K562 (cell line): ENCODE data around the gene SLIT2. TPM values are rescaled to one million over a fixed set of nuclear protein-coding genes. Genes with fewer than 3 reads are reported as not detected.

Source experiments
- ATAC-seq: fragments of 200-7000 bp; cut with Tn5 transposase; 3 replicates; pipeline ENCODE4 v1.9.1; 2020; ENCODE audit warnings: moderate library complexity
- BruUV-seq: library from RNA; stranded (reverse); fragments of 400-500 nt; replicated peaks from 2 replicates; lab custom pipeline; 2021; lab: Mats Ljungman, UMichigan
- CTCF ChIA-PET: fragments of 300-600 bp; formaldehyde crosslinking; extraction: SDS; loops from one replicate; lab custom pipeline; 2021; ENCODE audit warnings: low intra/inter-chr PET ratio; lab: Yijun Ruan, JAX
- POLR2A ChIA-PET: fragments of 300-600, 350-650 bp; sonication (Branson Sonifier 250); formaldehyde crosslinking; extraction: SDS; loops from one replicate; lab custom pipeline; 2021; ENCODE audit warnings: antibody characterized with exemption, inconsistent platforms; lab: Yijun Ruan, JAX
- DNase-seq, 4 experiments: peaks; one replicate each; pipeline versions ENCODE4 v3.0.0 to v3.0.0-alpha.2; 2011 to 2018; ENCODE audit warnings: low spot score in 3 of 4, mixed read lengths in 3 of 4; ENCODE audit errors: extremely low read depth in 1 of 4
- FAIRE-seq: peaks from 2 replicates; lab custom pipeline; 2011; peaks lifted over from hg19 to GRCh38; lab: Jason Lieb, UNC
- H2AFZ ChIP-seq: 2 replicates; pipeline ENCODE4 v1.6.0; 2011; ENCODE audit warnings: low read depth, low read length, control low read depth, inconsistent platforms
- H3K27ac ChIP-seq: fragments of 200-600 bp; 3 replicates; pipeline ENCODE4 v1.8.0; 2011; ENCODE audit warnings: low read depth, mild to moderate bottlenecking, control low read depth, inconsistent platforms, low read length, moderate library complexity, mixed read lengths; ENCODE audit errors: extremely low read depth
- H3K27me3 ChIP-seq, 2 experiments: fragments of 300-600 bp in 1 of 2; 2 replicates in 1 of 2; 3 replicates in 1 of 2; pipeline versions ENCODE4 v1.6.0 to v1.8.0; 2011; ENCODE audit warnings: inconsistent platforms in 2 of 2, low read length in 2 of 2, mild to moderate bottlenecking in 1 of 2, mixed read lengths in 1 of 2, moderate library complexity in 1 of 2; ENCODE audit not compliant: control insufficient read depth in 2 of 2, insufficient read depth in 2 of 2
- H3K36me3 ChIP-seq: fragments of 300-600 bp; 3 replicates; pipeline ENCODE4 v1.8.0; 2011; ENCODE audit warnings: mild to moderate bottlenecking, low read length, inconsistent platforms; ENCODE audit not compliant: control insufficient read depth, insufficient read depth
- H3K4me1 ChIP-seq, 2 experiments: fragments of 200-600 bp in 1 of 2; replicated peaks in 1 of 2; 2 replicates in 1 of 2; 3 replicates in 1 of 2; pipeline versions ENCODE4 v1.5.1 to v1.8.0; 2011; ENCODE audit warnings: inconsistent platforms in 2 of 2, low read length in 2 of 2, mild to moderate bottlenecking in 1 of 2, mixed read lengths in 1 of 2, moderate library complexity in 1 of 2; ENCODE audit not compliant: control insufficient read depth in 2 of 2, insufficient read depth in 2 of 2
- H3K4me2 ChIP-seq: 2 replicates; pipeline ENCODE4 v1.6.1; 2011; ENCODE audit warnings: low read length, control low read depth, inconsistent platforms, mixed read lengths; ENCODE audit not compliant: insufficient read depth
- H3K4me3 ChIP-seq: fragments of 200-600 bp; sonication (generic), shearing (Covaris generic); 2 replicates; pipeline ENCODE4 v1.5.1; 2016; ENCODE audit warnings: control low read depth, inconsistent platforms
- H3K79me2 ChIP-seq: fragments of 200-600 bp; 3 replicates; pipeline ENCODE4 v1.8.0; 2011; ENCODE audit warnings: low read length, inconsistent platforms; ENCODE audit not compliant: control insufficient read depth, insufficient read depth
- H3K9ac ChIP-seq, 2 experiments: 2 replicates each; pipeline versions ENCODE4 v1.6.0 to v1.6.1; 2011; ENCODE audit warnings: low read depth in 2 of 2, low read length in 2 of 2, control low read depth in 1 of 2, inconsistent platforms in 1 of 2, mild to moderate bottlenecking in 1 of 2, mixed read lengths in 1 of 2; ENCODE audit not compliant: insufficient read depth in 1 of 2
- H3K9me1 ChIP-seq: one replicate; pipeline ENCODE4 v1.6.0; 2011; ENCODE audit warnings: inconsistent platforms, mild to moderate bottlenecking, low read length, moderate library complexity; ENCODE audit not compliant: control insufficient read depth, insufficient read depth
- H3K9me3 ChIP-seq: replicated peaks from 2 replicates; pipeline ENCODE4 v1.5.1; 2011; ENCODE audit warnings: low read depth, low read length, inconsistent platforms; ENCODE audit not compliant: control insufficient read depth, insufficient read depth
- H4K20me1 ChIP-seq: replicated peaks from 2 replicates; pipeline ENCODE4 v1.6.1; 2011; ENCODE audit warnings: low read length, inconsistent platforms, mixed read lengths; ENCODE audit not compliant: control insufficient read depth, insufficient read depth
- FOSL1 ChIP-seq: fragments of 200-800 bp; sonication (Bioruptor generic); conservative IDR thresholded peaks from 2 replicates; pipeline ENCODE4 v1.6.1; 2016; ENCODE audit warnings: missing genetic modification characterization, missing compliant biosample characterization
- FOXP1 ChIP-seq: sonication (generic); formaldehyde crosslinking; IDR thresholded peaks from 2 replicates; pipeline ENCODE4 v1.8.0; 2022; ENCODE audit warnings: mild to moderate bottlenecking, missing genetic modification reagents
- NCOA6 ChIP-seq: fragments of 450-650 bp; IDR thresholded peaks from 2 replicates; pipeline ENCODE4 v1.6.1; 2017; ENCODE audit warnings: mild to moderate bottlenecking
- SPI1 ChIP-seq: IDR thresholded peaks from 2 replicates; pipeline ENCODE4 v1.6.1; 2011; ENCODE audit warnings: low read depth, low read length, control low read depth, borderline replicate concordance
- ZBTB34 ChIP-seq: fragments of 250-450 bp; sonication (Bioruptor Pico); IDR thresholded peaks from 2 replicates; pipeline ENCODE4 v1.8.0; 2021; ENCODE audit warnings: mild to moderate bottlenecking, moderate library complexity
- ZBTB5 ChIP-seq: fragments of 450-650 bp; IDR thresholded peaks from 2 replicates; pipeline ENCODE4 v1.6.1; 2017; ENCODE audit warnings: antibody characterized with exemption
- ZNF282 ChIP-seq: sonication (generic); formaldehyde crosslinking; IDR thresholded peaks from 2 replicates; pipeline ENCODE4 v1.8.1; 2023; ENCODE audit warnings: missing genetic modification reagents
- ZNF77 ChIP-seq: fragments of 250-450 bp; sonication (Bioruptor Pico); IDR thresholded peaks from 2 replicates; pipeline ENCODE4 v1.5.0; 2020
- ZSCAN29 ChIP-seq: fragments of 450-650 bp; IDR thresholded peaks from 2 replicates; pipeline ENCODE4 v1.6.1; 2017
- in situ Hi-C: fragments of 300-500 bp; cut with MboI; formaldehyde crosslinking; loops from 4 replicates; pipeline ENCODE4 v1.15.0; 2018; ENCODE audit warnings: inconsistent platforms, mixed read lengths
- intact Hi-C: fragments of 100-400 bp; cut with micrococcal nuclease; formaldehyde crosslinking; loops from 2 replicates; pipeline ENCODE4 v1.14.2; 2022
- polyA plus RNA-seq, 8 experiments: library from polyadenylated mRNA; depleted of rRNA in 4 of 8; stranded (reverse) in 5 of 8; unstranded in 3 of 8; fragments of >200 nt; fragmentation: Nextera tagmentation in 2 of 8; fragmentation: Illumina TruSeq in 1 of 8; extraction: Ambion mirVana in 2 of 8; extraction: Trizol in 1 of 8; gene quantifications; 2 replicates each; pipeline versions ENCODE4 v1.2.1 to v1.2.3, GENCODE V29; 2011 to 2014; ENCODE audit warnings: inconsistent platforms in 1 of 8, missing spikeins in 1 of 8
- total RNA-seq, 7 experiments: library from RNA; depleted of rRNA in 6 of 7; stranded (reverse); fragments of >200 nt in 6 of 7; fragmentation: Illumina TruSeq in 2 of 7; extraction: Trizol in 2 of 7; gene quantifications; 2 replicates each; pipeline versions ENCODE4 v1.2.1 to v1.2.3, GENCODE V29; 2011 to 2021; ENCODE audit warnings: low replicate concordance in 1 of 7
- TF ChIP-seq, protein P1 (sequence below): fragments of 450-650 bp; IDR thresholded peaks from 2 replicates; pipeline ENCODE4 v1.6.1; 2014; ENCODE audit warnings: low read depth, mild to moderate bottlenecking, moderate library complexity, borderline replicate concordance
- TF ChIP-seq, protein P2 (sequence below): sonication (generic); IDR thresholded peaks from 2 replicates; pipeline ENCODE4 v1.6.1; 2016

The SLIT2 gene
- total and polyA plus RNA-seq, 9 of the 15 experiments (the other 6 are each of a cell fraction or from before 2014, with no cell fraction given), result 1.8 to 8.1 (median 4.1) TPM

DNA sequence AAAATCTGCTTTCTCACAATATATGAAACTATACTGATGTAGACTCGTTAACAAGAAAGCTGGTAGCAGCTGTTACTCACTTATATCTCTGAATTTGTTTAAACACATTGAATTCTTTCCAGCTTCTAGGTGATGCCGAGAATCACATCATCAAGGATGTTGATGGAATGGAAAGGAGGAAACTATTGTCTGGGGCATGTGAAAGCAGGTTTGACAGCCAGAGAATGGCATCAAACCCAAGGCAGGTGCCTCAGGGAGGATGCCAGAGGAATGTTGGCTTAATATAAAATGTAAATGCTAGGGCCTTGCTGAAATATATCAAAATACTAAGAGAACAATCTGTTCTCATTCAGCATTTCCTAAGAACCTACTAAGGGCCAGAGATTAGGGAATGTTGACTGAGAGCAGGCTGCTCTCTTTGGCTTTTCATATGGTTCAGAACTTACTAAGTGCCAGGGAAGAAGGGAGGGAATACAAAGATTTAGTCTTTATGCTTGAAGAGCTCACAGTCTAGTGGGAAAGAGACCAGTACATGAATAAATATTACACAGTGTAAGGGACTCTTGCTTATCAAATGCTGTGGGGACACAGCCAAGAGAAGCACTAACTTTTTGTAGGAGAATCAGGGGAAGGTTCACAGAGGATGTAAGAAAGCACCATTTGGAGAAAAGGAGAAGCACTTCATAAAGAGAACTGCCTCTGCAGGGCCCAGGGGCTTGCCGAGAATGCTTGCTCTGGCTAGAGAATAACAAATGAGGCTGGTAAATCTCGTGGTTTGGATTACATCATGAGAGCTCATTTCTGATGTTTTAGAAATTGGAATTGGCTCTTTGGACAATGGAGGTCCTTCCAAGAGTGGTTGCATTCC lies 14.7 kb downstream of the SLIT2 start (continued):
- TF ChIP-seq ZNF282 (CRISPR knock-in tag), result no peak

DNA sequence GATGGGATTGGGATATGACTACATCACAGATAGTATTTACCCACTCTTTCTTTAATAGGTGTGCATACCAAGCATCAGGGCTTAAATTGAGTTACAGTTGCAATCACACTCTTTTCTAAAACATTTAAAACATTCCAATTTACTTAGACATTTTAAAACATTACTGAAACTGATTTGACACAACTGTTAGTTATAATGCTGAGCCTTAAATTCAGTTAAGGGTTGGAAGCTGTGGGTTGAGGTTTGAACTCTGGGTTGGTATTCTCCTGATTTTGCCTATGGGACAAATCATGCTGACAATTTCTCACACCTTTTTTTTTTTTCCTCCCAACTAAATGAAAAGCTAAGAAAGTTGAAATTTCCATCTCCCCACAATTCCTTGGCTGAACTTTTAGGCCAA lies 16.3 kb downstream of the SLIT2 start:
- FAIRE-seq (no peak), DNase-seq (no peak), ATAC-seq (no peak)
- H3K4me3 ChIP-seq, result no peak overlapping the region
- no peaks in the 10 kb centered on the region for H3K9me3 ChIP-seq
- no peaks in the 10 kb centered on the region for H3K79me2 ChIP-seq
- POLR2A ChIA-PET, result no interaction called here
- no peak overlapping the region for H3K9ac ChIP-seq
- intact Hi-C loops, result no loop called here
- H3K27me3 ChIP-seq, result no peaks in the 10 kb centered on the region
- no peak overlapping the region for H3K4me2 ChIP-seq
- no peaks in the 10 kb centered on the region for H4K20me1 ChIP-seq
- H3K27ac ChIP-seq, result no peak overlapping the region
- no TSS peak for BruUV-seq
- no peaks in the 10 kb centered on the region for H3K9me1 ChIP-seq
- in situ Hi-C loops, result no loop called here
- H2AFZ ChIP-seq, result no peak overlapping the region
- CTCF ChIA-PET, result no interaction called here
- H3K36me3 ChIP-seq, result no peaks in the 10 kb centered on the region
- H3K4me1 ChIP-seq, result no peaks in the 10 kb centered on the region
- TF ChIP-seq ZBTB34 (CRISPR knock-in tag) (no peak), ZSCAN29 (no peak), FOSL1 (tag) (no peak), ZBTB5 (no peak), SPI1 (no peak), ZNF77 (CRISPR knock-in tag) (no peak), FOXP1 (no peak), NCOA6 (no peak)
- TF ChIP-seq, protein P1, sequence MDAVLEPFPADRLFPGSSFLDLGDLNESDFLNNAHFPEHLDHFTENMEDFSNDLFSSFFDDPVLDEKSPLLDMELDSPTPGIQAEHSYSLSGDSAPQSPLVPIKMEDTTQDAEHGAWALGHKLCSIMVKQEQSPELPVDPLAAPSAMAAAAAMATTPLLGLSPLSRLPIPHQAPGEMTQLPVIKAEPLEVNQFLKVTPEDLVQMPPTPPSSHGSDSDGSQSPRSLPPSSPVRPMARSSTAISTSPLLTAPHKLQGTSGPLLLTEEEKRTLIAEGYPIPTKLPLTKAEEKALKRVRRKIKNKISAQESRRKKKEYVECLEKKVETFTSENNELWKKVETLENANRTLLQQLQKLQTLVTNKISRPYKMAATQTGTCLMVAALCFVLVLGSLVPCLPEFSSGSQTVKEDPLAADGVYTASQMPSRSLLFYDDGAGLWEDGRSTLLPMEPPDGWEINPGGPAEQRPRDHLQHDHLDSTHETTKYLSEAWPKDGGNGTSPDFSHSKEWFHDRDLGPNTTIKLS, result no peak
- TF ChIP-seq, protein P2, sequence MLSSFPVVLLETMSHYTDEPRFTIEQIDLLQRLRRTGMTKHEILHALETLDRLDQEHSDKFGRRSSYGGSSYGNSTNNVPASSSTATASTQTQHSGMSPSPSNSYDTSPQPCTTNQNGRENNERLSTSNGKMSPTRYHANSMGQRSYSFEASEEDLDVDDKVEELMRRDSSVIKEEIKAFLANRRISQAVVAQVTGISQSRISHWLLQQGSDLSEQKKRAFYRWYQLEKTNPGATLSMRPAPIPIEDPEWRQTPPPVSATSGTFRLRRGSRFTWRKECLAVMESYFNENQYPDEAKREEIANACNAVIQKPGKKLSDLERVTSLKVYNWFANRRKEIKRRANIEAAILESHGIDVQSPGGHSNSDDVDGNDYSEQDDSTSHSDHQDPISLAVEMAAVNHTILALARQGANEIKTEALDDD, result no peak
